Keratinocyte (primary cell): ENCODE results near the gene PPP1CB.

Experiments used
- EZH2 ChIP-seq: IDR thresholded peaks from one replicate; pipeline ENCODE4 v1.6.1; 2012; ENCODE audit warnings: inconsistent platforms, mild to moderate bottlenecking, low read length, moderate library complexity
- TF ChIP-seq, protein P1 (sequence below), 3 experiments: IDR thresholded peaks in 1 of 3; conservative IDR thresholded peaks in 1 of 3; optimal IDR thresholded peaks in 1 of 3; 2 replicates in 2 of 3; 3 replicates in 1 of 3; pipeline versions ENCODE3 to v1.5.1; 2011; ENCODE audit warnings: low read length in 3 of 3, mild to moderate bottlenecking in 3 of 3, moderate library complexity in 2 of 3, control low read depth in 1 of 3, inconsistent platforms in 1 of 3; ENCODE audit not compliant: insufficient read depth in 2 of 3; ENCODE audit errors: extremely low read depth in 1 of 3

- no peak for TF ChIP-seq EZH2
- TF ChIP-seq, protein P1, sequence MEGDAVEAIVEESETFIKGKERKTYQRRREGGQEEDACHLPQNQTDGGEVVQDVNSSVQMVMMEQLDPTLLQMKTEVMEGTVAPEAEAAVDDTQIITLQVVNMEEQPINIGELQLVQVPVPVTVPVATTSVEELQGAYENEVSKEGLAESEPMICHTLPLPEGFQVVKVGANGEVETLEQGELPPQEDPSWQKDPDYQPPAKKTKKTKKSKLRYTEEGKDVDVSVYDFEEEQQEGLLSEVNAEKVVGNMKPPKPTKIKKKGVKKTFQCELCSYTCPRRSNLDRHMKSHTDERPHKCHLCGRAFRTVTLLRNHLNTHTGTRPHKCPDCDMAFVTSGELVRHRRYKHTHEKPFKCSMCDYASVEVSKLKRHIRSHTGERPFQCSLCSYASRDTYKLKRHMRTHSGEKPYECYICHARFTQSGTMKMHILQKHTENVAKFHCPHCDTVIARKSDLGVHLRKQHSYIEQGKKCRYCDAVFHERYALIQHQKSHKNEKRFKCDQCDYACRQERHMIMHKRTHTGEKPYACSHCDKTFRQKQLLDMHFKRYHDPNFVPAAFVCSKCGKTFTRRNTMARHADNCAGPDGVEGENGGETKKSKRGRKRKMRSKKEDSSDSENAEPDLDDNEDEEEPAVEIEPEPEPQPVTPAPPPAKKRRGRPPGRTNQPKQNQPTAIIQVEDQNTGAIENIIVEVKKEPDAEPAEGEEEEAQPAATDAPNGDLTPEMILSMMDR (optimal IDR thresholded peaks at IDR 0.05 in 1 of 3, IDR thresholded peaks at IDR 0.05 in 1 of 3, conservative IDR thresholded peaks at IDR 0.05 in 1 of 3; ENCODE audit: extremely low read depth in 1 of 3, insufficient read depth in 2 of 3, low read length in 3 of 3) = no peak
Observed at GRCh38 chr2:28729698-28730097, 21.9 kb upstream of the PPP1CB start.
